Stimulated activated CD4-positive, alpha-beta T cell treated with anti-CD3 and anti-CD28 coated beads, TNF-alpha, amount 100 ng/mL, for 1 hour (primary cell): ENCODE data around the gene MAB21L4.

Experiments
- DNase-seq, 3 donors: peaks; one replicate each; pipeline ENCODE4 v3.0.0-alpha.2; 2020; ENCODE audit warnings: low read depth in 3 of 3, low spot score in 1 of 3

The MAB21L4 gene

DNA sequence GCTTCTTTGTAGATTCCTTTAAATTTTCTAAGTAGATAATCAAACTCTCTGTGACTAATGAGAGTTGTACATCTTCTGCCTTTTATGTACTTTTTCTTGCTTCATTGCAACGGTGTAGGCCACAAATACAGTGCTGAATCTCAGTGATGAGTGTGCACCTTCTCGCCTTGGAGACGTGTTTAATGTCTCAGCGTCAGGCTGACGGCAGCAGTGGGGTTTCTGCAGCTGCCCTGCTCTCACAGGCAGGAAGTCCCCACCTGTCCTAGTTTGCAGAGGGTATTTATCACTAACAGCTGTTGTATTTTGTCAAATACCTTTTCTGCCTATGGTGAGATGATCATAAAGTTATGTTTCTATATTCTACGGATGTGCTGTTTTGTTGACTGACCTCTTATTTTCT, 14.0 kb downstream of the MAB21L4 start:
- no peak for DNase-seq

DNA sequence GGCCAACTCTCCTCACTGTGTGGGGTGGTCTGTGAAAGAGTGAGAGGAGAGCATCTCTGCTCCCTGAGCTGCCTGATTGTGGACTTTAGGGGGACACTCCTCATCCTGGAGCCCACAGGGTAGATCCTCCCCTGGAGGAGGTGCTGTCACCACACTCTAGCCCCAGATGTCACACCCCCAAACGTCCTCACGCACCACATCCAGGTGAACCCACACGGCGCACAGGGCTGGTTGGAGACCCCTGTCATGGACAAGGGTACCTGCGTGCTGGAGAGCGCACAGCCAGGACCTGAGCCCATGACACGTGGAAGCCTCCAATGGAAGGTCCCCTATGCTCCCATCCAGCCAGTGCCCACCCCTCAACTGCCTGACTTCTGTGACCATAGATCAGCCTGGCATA, 16.9 kb downstream of the MAB21L4 start:
- no peak for DNase-seq

GRCh38 chr2:240878341-240878936, 17.5 kb downstream of the MAB21L4 start:
- no peak for DNase-seq

- no peak for DNase-seq
These were observed 18.3 kb downstream of the MAB21L4 start for GRCh38 chr2:240877460-240878340.

- no peak for DNase-seq
These were observed 19.3 kb downstream of the MAB21L4 start for GRCh38 chr2:240876475-240877251.

- no peak for DNase-seq
These were observed 19.9 kb downstream of the MAB21L4 start for GRCh38 chr2:240876035-240876474.

- DNase-seq = no peak
These were observed 20.5 kb downstream of the MAB21L4 start for GRCh38 chr2:240875228-240876034.

DNA sequence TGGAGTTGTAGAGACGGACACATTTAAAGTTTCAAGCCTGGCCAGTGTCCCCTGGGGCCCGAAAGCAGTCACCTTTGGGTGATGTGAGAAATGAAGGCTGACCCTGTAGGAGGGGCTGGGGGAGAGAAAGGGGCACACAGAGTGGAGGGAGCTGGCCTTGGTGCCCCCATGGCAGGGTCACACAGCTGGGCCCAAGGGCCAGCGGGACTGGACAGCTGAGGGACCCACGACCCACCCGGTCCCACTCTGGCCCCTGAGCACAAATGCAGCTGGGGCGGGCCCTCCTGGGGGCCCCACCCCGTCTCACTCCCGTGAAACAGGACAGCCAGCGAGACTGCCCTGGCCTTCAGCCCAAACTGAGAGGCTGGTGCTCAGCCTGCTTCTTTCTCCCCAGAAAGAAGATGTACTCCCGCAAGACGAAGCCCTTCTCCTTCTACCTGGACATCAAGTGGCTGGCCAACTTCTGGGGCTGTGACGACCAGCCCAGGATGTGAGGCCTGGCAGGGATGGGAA, 21.2 kb downstream of the MAB21L4 start:
- DNase-seq = no peak

- DNase-seq = no peak
These were observed 21.9 kb downstream of the MAB21L4 start for GRCh38 chr2:240873805-240874714.

- DNase-seq = no peak
These were observed 22.7 kb downstream of the MAB21L4 start for GRCh38 chr2:240873098-240873788.

DNA sequence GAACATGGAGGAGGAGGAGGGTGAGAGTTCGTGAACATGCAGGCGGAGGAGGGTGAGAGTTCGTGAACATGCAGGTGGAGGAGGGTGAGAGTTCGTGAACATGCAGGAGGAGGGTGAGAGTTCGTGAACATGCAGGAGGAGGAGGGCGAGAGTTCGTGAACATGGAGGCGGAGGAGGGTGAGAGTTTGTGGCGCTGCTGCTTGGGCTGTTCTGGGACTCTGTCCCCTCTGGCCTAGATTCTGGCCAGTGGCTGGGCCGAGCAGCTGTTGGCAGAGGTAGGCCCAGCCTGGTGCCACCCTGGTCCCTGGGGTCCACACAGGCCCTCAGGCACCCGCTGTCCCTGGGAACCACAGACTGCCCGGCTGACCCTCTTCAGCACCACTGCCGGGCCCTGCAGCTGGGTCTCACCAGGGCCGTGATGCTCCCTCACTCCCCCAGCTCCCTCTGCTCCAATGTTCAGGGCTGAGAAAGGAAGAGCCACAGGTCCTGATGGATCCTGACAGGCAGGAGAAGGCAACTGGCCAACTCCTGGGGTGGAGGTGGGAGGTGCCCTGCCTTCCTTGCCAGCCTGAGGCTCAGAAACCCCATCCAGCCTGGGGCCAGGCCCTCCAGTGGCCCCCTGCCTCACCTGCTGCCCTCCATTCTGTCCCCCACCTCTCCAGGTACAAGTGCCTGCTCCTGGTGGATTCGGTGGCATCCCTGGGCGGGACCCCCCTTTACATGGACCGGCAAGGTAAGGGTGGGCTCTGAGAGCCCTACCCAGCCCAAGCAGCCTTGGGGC, 23.4 kb downstream of the MAB21L4 start:
- DNase-seq = no peak

GRCh38 chr2:240871071-240871958, 24.6 kb downstream of the MAB21L4 start:
- no peak for DNase-seq

GRCh38 chr2:240869956-240870875, 25.7 kb downstream of the MAB21L4 start:
- DNase-seq = no peak

DNA sequence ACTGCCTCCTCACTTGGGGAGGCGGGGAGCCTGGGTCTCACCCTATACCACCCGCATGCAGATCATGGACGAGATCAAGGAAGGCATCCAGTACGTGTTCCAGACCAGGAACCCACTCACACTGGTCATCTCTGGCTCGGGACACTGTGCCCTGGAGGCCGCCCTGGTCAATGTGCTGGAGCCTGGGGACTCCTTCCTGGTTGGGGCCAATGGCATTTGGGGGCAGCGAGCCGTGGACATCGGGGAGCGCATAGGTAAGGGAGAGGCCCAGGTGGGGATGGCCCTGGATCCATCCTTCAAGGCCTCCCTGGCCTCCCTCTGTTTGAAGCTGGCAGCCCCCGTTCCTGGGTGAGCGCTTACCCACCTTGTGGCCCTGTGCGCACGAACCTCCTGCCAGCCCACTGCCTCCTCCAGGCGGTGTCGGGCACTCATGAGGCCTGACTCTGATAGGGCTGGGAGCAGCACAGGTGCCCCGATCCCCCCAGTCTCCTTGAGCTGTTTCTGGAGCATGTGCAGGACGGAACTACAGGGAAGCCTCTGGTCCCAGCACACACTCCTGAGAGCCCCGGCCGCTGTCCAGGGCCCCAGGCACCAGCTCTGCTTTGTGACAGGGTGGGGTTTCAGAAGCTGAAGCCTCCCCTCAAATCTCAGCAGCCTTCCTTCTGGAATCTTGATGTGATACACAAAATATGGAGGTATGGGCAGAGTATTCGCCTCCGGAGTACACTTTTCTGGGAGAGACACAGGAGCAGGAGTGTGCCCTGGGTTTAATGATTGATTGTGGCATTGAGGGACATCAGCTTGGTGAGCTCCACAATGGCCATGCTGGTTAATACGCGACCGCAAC, 26.6 kb downstream of the MAB21L4 start:
- no peak for DNase-seq
